Stimulated activated CD4-positive, alpha-beta T cell treated with anti-CD3 and anti-CD28 coated beads, Interleukin-12 subunit alpha, Interleukin-12 subunit beta, amount 100 ng/mL, for 24 hours (primary cell): Measurements from ENCODE around the gene SHQ1.
"Not testable (repeated sequence)": the region's sequence is repeated elsewhere in the genome, so short reads cannot be mapped to it uniquely, and the experiment has no call there.

ENCODE experiments used
- DNase-seq, 2 experiments: peaks; one replicate each; pipeline ENCODE4 v3.0.0-alpha.2; 2020; ENCODE audit warnings: low read depth in 2 of 2

SHQ1 gene

DNA sequence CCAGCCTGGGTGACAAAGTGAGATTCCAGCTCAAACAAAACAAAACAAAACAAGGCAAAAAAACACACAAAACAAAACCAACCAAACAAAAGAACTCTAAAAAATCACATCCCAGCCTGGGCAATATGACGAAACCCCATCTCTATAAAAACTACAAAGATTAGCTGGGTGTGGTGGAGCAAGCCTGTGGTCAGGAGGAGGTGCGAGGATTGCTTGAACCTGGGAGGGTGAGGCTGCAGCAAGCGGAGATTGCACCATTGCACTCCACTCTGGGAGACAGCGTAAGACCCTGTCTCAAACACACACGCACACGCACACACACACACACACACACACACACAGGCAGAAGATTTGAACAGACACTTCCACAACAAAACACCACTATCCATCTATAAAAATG, 99.6 kb downstream of the SHQ1 start:
- DNase-seq, result no peak

DNA sequence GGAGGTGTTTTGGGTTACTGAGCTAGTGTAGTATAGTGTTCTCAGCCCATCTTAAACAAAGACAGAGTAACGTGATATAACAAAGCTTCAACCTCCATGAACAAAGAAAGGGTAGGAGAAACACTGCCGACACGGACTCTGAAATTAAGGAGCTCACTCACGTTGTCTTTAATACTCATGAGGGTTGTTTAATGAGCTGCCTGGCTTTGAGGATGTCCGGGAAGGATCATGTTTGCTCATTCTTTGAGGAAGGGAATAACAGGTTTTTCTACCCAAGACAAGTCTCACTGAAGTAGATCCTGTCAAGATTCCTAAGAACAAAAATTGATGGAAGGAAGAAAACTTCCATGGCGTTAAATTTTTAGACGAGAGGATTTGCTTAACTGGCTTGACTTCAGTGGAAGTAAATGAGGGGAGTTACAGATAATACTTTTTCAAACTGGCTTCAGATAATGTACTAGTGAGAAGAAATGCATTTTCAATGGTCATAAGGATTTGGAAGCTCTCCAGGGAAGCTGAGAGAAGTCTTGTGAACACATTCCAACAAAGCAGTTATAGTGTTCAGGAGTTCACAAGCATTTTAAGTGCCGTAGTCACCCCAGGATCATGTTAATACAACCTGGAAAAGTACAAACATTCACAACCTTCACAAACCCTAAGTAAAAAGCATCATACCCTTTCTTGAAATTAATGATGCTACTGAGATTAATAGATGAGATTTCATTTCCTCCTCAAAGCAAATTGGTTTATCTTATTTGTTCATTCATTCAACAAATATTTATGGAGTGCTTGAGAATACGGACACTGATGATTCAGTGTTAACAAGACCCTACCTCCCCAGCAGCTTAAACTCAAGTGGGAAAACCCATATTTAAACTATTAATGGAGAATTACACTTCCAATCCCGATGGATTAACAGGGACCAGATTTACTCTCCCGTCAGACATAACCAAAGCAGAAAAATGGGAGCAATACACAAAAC, 101.5 kb downstream of the SHQ1 start:
- no peak for DNase-seq

DNA sequence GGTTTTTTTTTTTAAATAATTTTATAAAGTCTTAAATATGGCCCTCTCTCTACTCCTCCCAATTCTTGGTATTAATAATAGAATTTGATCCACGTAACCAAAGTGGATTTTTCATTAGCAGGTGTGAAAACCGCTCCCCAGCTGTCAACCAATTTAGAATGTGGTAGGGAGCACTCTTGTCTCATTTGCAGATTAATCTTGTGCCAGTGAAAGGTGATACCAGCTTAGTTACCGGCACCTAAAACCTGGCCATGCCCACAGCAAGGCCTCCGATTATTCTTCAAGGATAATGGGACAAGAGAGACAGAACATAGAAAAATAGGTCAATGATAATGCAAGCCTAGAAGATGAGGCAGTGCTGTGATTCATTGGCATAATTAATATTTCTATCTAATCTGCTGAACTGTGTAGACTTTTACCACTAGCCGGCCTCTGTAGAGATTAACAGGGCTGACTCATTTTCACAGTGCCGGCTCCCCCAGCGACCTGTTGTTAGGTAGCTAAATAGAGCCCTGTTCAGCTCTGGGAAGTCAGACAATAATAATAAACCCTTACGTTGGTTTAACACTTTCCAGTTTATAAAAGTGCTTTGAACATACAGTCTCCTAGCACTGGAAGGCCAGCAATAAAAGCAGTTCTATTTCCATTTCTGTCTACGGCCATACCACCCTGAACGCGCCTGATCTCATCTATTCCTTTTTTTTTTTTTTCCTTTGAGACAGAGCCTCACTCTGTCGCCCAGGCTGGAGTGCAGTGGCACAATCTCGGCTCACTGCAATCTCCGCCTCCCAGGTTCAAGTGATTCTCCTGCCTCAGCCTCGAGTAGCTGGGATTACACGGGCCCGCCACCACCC, 102.9 kb downstream of the SHQ1 start:
- no peak for DNase-seq

DNA sequence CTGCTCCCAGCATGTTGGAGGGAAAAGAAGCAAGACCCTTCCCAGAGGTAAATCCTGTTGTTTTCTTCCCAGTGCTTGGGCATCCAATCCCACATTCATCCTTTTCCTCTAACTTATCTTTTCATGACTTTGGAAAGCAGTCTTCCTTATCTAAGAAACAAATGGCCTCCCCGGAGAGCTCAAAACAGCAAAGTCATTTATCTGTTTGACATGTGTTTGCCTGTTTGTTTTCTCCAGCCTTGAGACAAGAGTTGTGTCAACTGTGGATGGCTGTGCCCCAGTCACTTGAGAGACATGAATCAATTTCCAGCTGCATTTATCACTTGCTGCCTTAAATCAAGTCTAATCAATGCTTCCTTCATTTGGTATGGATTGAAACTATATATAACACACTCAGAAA, 103.9 kb downstream of the SHQ1 start:
- DNase-seq, result no peak

GRCh38 chr3:72739531-72740466, 108.4 kb downstream of the SHQ1 start:
- DNase-seq, result no peak

GRCh38 chr3:72738752-72739530, 109.3 kb downstream of the SHQ1 start:
- peak; percentile 35 to 55 for DNase-seq

DNA sequence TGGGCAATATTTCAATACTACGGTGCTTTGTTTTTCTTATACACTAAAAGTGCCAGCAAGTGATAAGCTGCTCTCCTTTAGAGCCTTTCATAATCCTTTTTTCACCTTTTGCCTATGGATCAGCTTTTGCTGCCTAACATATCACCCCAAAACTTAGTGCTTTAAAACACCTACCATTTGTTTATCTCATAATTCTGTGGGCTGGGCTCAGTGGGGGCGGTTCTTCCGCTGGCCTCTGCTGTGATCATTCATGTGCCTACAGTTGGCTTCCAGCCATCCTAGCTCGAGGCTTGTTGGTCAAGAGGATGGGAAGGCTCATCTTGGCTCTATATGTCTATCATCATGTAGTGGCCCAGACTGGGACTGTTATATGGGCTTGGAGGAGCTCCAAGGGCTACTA, 113.2 kb downstream of the SHQ1 start:
- not testable (repeated sequence) for DNase-seq

DNA sequence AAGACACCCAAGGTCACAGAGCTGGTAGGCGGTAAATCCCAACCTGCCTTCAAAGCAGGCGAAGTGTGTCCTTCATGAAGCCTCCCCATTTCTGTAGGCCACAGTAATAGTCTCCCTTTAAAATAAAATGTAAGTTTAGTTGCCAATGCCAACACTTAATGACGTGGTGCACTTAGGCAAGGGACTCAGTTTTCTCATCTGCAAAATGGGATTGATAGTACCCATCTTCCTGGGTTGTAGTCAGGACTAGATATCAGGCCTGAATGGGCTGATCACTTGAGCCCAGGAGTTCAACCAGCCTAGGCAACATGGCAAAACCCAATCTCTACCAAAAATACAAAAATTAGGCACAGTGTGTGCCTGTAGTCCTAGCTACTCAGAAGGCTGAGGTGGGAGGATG, 114.6 kb downstream of the SHQ1 start:
- no peak for DNase-seq

GRCh38 chr3:72732666-72733345, 115.4 kb downstream of the SHQ1 start:
- not testable (repeated sequence) for DNase-seq

DNA sequence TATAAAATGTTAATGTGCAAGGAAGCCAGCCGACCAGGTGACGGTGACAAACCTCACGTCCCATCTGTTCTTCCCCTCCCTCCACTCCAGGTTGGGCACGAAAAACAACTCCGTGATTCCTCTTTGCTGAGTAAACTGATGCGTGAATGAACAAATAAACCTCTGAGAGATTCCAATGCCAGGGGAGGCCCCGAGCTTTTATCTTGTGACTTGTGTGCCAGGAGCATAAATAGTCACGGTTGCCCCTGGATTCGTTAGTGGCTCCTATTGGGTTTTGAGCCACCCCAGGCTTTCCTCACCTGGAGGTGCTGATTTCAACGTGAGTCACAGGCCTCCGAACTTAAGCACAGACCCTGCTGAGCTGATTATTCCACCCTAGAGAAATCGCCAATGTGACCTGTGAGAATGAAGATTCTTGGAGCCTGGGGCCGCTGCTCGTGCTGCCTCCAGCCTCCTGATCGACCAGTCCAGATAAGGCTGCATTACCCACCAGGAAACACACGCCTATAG, 119.2 kb downstream of the SHQ1 start:
- no peak for DNase-seq

DNA sequence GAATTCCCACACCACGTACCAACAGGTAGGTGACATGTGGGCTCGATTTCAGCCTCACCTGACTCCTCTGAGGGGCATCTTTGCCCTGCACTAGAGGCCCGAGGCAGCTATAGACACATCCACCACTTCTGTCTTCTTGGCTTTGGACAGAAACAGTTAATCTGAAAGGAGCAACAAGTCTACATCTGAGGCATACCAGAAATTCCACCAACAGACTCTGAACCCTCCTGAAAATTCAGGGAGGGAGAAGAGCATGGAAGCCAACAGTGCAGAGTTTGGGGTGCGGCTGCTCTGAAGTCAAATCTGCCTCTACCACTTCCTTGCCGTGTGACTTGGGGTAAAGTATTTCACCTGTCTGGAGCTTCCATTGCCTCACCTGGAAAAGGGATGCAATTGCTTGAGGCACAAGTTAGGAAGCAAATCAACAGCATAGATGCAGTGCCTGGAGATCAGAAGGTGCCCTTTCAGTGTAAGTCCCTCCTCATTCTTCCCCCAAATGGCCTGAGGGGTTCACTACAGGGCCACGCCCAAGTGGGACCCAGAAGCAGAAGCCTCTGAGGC, 119.8 kb downstream of the SHQ1 start:
- DNase-seq, result no peak

- DNase-seq, result no peak
These were observed 120.5 kb downstream of the SHQ1 start for GRCh38 chr3:72727726-72728125.

DNA sequence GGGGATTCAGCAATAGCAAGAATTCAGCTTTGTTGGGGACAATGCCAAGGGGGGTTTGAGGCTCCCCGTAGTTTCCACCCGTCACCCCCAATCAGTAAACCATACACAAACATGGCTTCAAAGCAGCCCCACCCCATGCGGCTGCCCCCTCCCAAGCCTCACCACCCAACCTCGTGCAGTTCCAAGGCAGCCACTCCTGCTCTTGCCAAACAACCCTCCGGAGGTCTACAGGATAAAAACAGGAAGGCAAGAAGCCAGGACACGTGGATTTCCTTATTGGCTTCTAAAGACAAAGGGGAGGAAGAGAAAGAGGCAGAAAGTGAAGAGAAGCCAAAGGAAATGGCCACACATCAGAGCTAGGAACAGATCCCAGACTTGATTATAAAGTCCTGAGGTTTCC, 121.1 kb downstream of the SHQ1 start:
- no peak for DNase-seq

GRCh38 chr3:72725229-72725628, 123.0 kb downstream of the SHQ1 start:
- DNase-seq, result no peak

GRCh38 chr3:72724070-72724469, 124.2 kb downstream of the SHQ1 start:
- DNase-seq, result no peak

GRCh38 chr3:72722930-72723726, 125.1 kb downstream of the SHQ1 start:
- no peak for DNase-seq

DNA sequence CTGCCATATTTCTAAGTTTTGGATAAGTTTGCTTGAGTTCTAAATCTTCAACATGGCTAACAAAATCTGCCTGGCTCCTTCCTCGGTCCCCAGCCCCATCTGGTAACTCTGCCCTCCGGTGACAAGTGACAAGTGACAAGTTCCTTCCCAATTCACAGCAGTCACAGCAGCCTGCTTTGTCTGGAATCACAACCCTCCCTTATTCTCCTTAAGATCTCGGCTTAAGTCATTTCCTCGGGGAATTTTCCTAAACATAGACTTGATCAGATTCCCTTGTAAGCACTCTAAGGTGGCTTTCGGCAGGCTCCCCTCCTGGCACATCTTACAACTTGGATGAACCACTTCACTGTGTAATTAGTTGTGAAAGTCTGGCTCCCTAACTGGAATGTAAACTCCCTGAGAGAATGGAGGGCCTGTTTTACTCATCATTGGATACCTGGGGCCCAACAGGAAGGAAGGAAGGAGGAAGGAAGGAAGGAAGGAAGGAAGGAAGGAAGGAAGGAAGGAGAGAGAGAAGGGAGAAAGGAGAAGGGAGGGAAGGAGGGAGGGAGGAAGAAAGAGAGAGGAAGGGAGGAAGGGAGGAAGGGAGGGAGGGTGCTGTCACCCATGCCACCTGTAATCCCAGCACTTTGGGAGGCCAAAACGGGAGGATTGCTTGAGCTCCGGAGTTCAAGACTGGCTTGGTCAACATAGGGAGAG, 126.4 kb downstream of the SHQ1 start:
- no peak for DNase-seq

DNA sequence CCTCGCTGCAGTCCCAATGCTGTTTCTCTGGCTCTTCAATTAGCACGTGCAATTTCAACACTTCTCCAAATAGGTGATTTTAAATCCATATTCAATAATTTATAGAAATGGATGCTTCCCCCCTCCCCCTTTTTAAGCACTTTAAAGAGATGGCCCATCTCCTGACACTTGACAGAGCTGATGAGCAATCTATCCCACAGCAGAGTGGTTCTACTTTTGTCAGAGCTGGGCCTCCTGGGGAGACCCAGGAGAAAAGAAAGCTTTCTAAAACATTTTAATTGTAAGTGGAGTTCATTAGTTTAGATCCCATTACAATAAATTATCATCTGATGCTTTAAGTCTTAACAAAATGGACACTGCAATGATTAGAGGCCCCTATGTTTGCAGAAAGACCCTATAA, 127.7 kb downstream of the SHQ1 start:
- DNase-seq, result no peak
